Neural progenitor cell (in vitro differentiated cells): ENCODE results near the gene BBX. TPM values are rescaled to one million over a fixed set of nuclear protein-coding genes. Genes with fewer than 3 reads are reported as not detected.

Experiments used
- DNase-seq: peaks from one replicate; pipeline ENCODE4 v3.0.0-alpha.2; 2016; ENCODE audit warnings: low spot score
- H2AFZ ChIP-seq: fragments of 200-600 bp; sonication (generic); replicated peaks from 2 replicates; pipeline ENCODE4 v1.6.1; 2016; ENCODE audit warnings: antibody characterized with exemption
- H3F3A ChIP-seq: fragments of 200-600 bp; sonication (generic); 2 replicates; pipeline ENCODE4 v1.6.1; 2016; ENCODE audit warnings: antibody characterized with exemption, low read depth
- H3K27ac ChIP-seq: fragments of 200-600 bp; sonication (generic); 2 replicates; pipeline ENCODE4 v1.5.1; 2016; ENCODE audit warnings: mild to moderate bottlenecking
- H3K27me3 ChIP-seq: fragments of 200-600 bp; sonication (generic); 2 replicates; pipeline ENCODE4 v1.6.1; 2016; ENCODE audit warnings: mild to moderate bottlenecking, moderate library complexity
- H3K36me3 ChIP-seq: fragments of 200-600 bp; sonication (generic); 2 replicates; pipeline ENCODE4 v1.5.1; 2016
- H3K4me1 ChIP-seq: fragments of 200-600 bp; sonication (generic); 2 replicates; pipeline ENCODE4 v1.6.1; 2016; ENCODE audit warnings: mixed run types
- H3K4me2 ChIP-seq: fragments of 200-600 bp; sonication (generic); 2 replicates; pipeline ENCODE4 v1.6.1; 2016
- H3K4me3 ChIP-seq: fragments of 200-600 bp; sonication (generic); 2 replicates; pipeline ENCODE4 v1.5.1; 2016
- H3K79me2 ChIP-seq: fragments of 200-600 bp; sonication (generic); 2 replicates; pipeline ENCODE4 v1.6.1; 2016; ENCODE audit warnings: low read depth
- H3K9ac ChIP-seq: fragments of 200-600 bp; sonication (generic); 2 replicates; pipeline ENCODE4 v1.6.1; 2016
- H3K9me3 ChIP-seq: fragments of 200-600 bp; sonication (generic); 2 replicates; pipeline ENCODE4 v1.5.1; 2016; ENCODE audit warnings: low read depth
- H4K20me1 ChIP-seq: fragments of 200-600 bp; sonication (generic); 2 replicates; pipeline ENCODE4 v1.6.1; 2016; ENCODE audit warnings: low read depth
- H3K27ac Mint-ChIP-seq: 3 replicates; pipeline ENCODE4 v1.8.0; 2021; ENCODE audit warnings: mixed read lengths
- H3K27me3 Mint-ChIP-seq: 2 replicates; pipeline ENCODE4 v1.8.0; 2022; ENCODE audit warnings: low read depth, mild to moderate bottlenecking, inconsistent platforms, moderate library complexity, mixed read lengths; ENCODE audit not compliant: insufficient read depth
- H3K36me3 Mint-ChIP-seq: 3 replicates; pipeline ENCODE4 v1.8.0; 2021; ENCODE audit warnings: mixed read lengths
- H3K4me1 Mint-ChIP-seq: 3 replicates; pipeline ENCODE4 v1.8.0; 2021; ENCODE audit warnings: mixed read lengths
- H3K4me3 Mint-ChIP-seq: 3 replicates; pipeline ENCODE4 v1.8.0; 2021; ENCODE audit warnings: mild to moderate bottlenecking, moderate library complexity, mixed read lengths
- H3K9me3 Mint-ChIP-seq: 3 replicates; pipeline ENCODE4 v1.8.0; 2020; ENCODE audit warnings: mixed read lengths
- CTCF ChIP-seq: fragments of 200-600 bp; sonication (generic); IDR thresholded peaks from 2 replicates; pipeline ENCODE4 v1.5.1; 2017; ENCODE audit warnings: antibody characterized with exemption, mild to moderate bottlenecking
- EZH2 ChIP-seq: fragments of 200-600 bp; sonication (generic); IDR thresholded peaks from 2 replicates; pipeline ENCODE4 v1.6.1; 2017; ENCODE audit warnings: antibody characterized with exemption, mild to moderate bottlenecking, moderate library complexity
- EZH2phosphoT487 ChIP-seq: fragments of 200-600 bp; sonication (generic); IDR thresholded peaks from 2 replicates; pipeline ENCODE4 v1.6.1; 2017; ENCODE audit warnings: antibody characterized with exemption
- total RNA-seq: library from RNA; depleted of rRNA; stranded (reverse); fragments of >200 nt; gene quantifications from 2 replicates; pipeline ENCODE4 v1.2.3, GENCODE V29; 2015; ENCODE audit warnings: low replicate concordance

BBX gene
- total RNA-seq, 1 donor from 2014 or later = 110 TPM

GRCh38 chr3:107701299-107701698, 178.5 kb downstream of the BBX start:
- Mint-ChIP-seq H3K4me1 (peaks cover 21% of the 10 kb centered on the region), H3K36me3 (peaks cover 6% of the 10 kb centered on the region), H3K27me3 (no peaks in the 10 kb centered on the region), H3K27ac (no peak overlapping the region), H3K4me3 (no peak overlapping the region), H3K9me3 (peaks cover 7% of the 10 kb centered on the region)
- Histone ChIP-seq H3K27me3 (no peaks in the 10 kb centered on the region), H3K4me1 (peaks cover 24% of the 10 kb centered on the region), H3K4me3 (no peak overlapping the region), H3K79me2 (peaks cover 36% of the 10 kb centered on the region), H3K9me3 (no peaks in the 10 kb centered on the region), H2AFZ (no peak overlapping the region), H3K36me3 (no peaks in the 10 kb centered on the region), H3K4me2 (no peak overlapping the region), H3F3A (no peaks in the 10 kb centered on the region), H3K9ac (no peak overlapping the region), H4K20me1 (peaks cover 44% of the 10 kb centered on the region), H3K27ac (no peak overlapping the region)
- TF ChIP-seq CTCF = no peak
- TF ChIP-seq EZH2phosphoT487 = no peak
- no peak for TF ChIP-seq EZH2
- DNase-seq = no peak

- no peaks in the 10 kb centered on the region for H3K27me3 ChIP-seq
- peaks cover 20% of the 10 kb centered on the region for H3K4me1 ChIP-seq
- H3K27me3 Mint-ChIP-seq = no peaks in the 10 kb centered on the region
- H3K9me3 ChIP-seq = no peaks in the 10 kb centered on the region
- H3K4me1 Mint-ChIP-seq = peaks cover 15% of the 10 kb centered on the region
- H3K27ac ChIP-seq = no peak overlapping the region
- peaks cover 32% of the 10 kb centered on the region for H3K79me2 ChIP-seq
- peaks cover 49% of the 10 kb centered on the region for H4K20me1 ChIP-seq
- no peak overlapping the region for H3K4me3 Mint-ChIP-seq
- TF ChIP-seq CTCF (no peak), EZH2phosphoT487 (no peak), EZH2 (no peak)
- peaks cover 3% of the 10 kb centered on the region for H3K36me3 Mint-ChIP-seq
- no peaks in the 10 kb centered on the region for H3K36me3 ChIP-seq
- no peak overlapping the region for H2AFZ ChIP-seq
- DNase-seq = no peak
- H3K27ac Mint-ChIP-seq = no peak overlapping the region
- no peak overlapping the region for H3K9ac ChIP-seq
- H3K4me2 ChIP-seq = no peak overlapping the region
- H3K4me3 ChIP-seq = no peak overlapping the region
- H3K9me3 Mint-ChIP-seq = no peaks in the 10 kb centered on the region
- no peaks in the 10 kb centered on the region for H3F3A ChIP-seq
These were observed 181.7 kb downstream of the BBX start for GRCh38 chr3:107704477-107704876.

- Mint-ChIP-seq H3K9me3 (no peaks in the 10 kb centered on the region), H3K4me3 (no peak overlapping the region), H3K36me3 (peaks cover 1% of the 10 kb centered on the region), H3K27me3 (no peaks in the 10 kb centered on the region), H3K27ac (no peak overlapping the region), H3K4me1 (peaks cover 15% of the 10 kb centered on the region)
- Histone ChIP-seq H3K4me2 (no peak overlapping the region), H3K4me3 (no peak overlapping the region), H2AFZ (no peak overlapping the region), H3K27ac (no peak overlapping the region), H3K9ac (no peak overlapping the region), H4K20me1 (peaks cover 52% of the 10 kb centered on the region), H3K4me1 (peaks cover 20% of the 10 kb centered on the region), H3F3A (no peaks in the 10 kb centered on the region), H3K9me3 (no peaks in the 10 kb centered on the region), H3K36me3 (no peaks in the 10 kb centered on the region), H3K79me2 (peaks cover 27% of the 10 kb centered on the region), H3K27me3 (no peaks in the 10 kb centered on the region)
- TF ChIP-seq CTCF (no peak), EZH2 (no peak), EZH2phosphoT487 (no peak)
- no peak for DNase-seq
These were observed 182.3 kb downstream of the BBX start for GRCh38 chr3:107705046-107705445.
